Glomerular visceral epithelial cell (primary cell): ENCODE results near the gene TSPAN10.

ENCODE experiments used
- DNase-seq: peaks from one replicate; pipeline ENCODE4 v3.0.0-alpha.2; 2016; ENCODE audit errors: extremely low spot score

The TSPAN10 gene

DNA sequence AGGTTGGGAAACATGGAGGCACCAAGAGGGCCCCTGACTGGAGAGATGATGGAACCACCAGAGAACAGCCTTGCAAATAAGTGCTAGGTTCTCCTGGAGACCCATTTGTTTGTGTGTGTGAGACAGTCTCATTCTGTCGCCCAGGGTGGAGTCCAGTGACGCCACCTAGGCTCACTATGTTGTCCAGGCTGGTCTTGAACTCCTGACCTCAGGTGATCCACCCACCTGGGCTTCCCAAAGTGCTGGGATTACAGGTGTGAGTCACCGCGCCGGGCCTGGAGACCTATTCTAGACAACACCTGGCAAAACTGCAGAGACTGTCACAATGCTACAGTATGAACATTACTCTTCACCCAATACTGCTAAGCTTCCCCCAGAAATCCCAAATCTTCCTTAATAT, 1.6 kb upstream of the TSPAN10 start:
- DNase-seq, result no peak

DNA sequence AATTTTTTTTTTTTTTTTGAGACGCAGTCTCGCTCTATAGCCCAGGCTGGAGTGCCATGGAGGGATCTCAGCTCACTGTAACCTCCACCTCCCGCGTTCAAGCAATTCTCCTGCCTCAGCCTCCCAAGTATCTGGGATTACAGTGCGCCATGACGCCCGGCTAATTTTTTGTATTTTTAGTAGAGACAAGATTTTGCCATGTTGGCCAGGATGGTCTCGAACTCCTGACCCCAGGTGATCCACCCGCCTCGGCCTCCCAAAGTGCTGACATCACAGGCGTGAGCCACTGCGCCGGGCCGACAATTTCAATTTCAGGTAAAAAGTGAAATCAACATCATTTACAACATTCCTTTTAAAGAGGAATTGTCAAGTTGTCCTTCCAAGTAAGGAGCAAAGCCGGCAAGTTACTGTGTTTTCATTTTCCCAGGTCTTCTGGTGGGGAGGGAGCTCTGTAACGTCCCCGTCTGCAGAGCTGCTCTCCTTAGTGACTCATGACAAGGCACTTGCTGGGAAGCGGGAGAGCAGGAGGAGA, 957 bp upstream of the TSPAN10 start:
- no peak for DNase-seq

DNA sequence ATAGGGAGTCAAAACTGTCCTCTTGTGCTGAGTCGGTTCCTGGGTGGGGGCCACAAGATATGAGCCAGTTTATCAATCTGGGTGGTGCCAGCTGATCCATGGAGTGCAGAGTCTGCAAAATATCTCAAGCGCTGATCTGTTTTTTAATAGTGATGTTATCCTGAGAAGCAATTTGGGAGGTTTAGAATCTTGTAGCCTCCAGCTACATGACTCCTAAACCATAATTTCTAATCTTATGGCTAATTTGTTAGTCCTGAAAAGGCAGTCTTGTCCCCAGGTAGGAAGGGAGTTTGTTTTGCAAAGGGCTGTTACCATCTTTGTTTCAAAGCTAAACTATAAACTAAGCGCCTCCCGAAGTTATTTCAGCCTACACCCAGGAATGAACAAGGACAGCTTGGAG, 1.7 kb downstream of the TSPAN10 start:
- DNase-seq, result no peak

DNA sequence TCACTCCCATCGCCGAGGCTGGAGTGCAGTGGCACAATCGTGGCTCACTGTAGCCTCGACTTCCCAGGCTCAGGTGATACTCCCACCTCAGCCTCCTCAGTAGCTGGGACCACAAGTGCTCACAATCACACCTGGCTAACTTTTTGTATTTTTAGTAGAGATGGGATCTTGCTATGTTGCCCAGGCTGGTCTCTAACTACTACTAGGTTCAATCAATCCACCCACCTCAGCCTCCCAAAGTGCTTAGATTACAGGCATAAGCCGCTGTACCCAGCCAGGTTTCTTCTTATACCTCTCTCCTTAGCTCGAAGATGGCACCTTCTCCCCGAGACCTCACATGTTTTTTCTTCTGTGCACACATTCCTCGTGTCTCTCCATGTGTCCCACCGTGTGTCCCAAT, 3.0 kb downstream of the TSPAN10 start:
- no peak for DNase-seq

DNA sequence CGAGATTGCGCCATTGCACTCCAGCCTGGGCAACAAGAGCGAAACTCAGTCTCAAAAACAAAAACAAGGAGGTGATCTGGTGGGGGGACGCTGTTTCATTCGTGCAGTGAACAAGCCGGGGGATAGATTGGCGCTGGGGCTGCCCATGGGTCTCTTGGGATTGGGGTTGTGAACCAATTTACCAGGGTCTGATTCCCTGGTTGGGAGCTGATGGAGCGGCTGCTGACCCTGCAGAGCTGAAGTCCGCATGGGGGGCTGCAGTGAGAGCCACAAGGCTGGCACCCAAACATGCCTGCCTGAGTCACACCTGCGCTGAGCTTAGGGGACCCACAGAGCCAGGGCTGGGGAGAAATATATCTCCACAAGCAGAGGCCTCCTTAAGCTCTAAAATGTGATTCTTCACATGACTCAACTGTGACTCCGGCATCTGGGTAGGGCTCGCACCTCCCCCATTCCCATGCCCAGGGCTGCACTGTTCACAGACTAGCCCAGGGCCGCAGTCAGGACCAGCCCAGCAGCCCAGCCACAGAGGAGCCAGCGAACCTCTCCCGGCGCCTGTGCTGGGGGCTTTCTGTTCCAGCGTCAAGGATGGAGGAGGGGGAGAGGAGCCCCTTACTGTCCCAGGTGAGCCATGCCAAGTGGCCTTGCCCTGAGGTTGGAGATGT, 5.0 kb downstream of the TSPAN10 start:
- peak; percentile 61 for DNase-seq

DNA sequence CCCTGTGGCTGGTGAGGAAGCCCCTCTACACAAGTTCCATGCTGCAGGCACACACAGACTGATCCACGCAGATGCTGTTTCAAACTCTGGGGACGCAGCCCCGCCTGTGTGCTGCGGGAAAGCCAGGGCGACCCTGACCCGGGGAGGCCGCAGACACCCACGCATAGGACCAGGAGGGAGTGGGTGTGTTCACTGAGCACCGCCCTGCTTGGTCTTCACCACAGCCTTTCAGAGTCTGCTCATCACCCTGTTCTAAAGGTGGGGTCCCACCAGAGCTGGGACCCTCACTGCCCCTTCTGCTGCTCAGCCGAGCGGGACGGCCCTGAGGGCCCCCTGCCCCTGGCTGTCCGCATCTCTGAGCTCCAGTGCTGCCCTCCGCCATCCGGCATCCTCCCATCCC, 7.5 kb downstream of the TSPAN10 start:
- DNase-seq, result no peak

DNA sequence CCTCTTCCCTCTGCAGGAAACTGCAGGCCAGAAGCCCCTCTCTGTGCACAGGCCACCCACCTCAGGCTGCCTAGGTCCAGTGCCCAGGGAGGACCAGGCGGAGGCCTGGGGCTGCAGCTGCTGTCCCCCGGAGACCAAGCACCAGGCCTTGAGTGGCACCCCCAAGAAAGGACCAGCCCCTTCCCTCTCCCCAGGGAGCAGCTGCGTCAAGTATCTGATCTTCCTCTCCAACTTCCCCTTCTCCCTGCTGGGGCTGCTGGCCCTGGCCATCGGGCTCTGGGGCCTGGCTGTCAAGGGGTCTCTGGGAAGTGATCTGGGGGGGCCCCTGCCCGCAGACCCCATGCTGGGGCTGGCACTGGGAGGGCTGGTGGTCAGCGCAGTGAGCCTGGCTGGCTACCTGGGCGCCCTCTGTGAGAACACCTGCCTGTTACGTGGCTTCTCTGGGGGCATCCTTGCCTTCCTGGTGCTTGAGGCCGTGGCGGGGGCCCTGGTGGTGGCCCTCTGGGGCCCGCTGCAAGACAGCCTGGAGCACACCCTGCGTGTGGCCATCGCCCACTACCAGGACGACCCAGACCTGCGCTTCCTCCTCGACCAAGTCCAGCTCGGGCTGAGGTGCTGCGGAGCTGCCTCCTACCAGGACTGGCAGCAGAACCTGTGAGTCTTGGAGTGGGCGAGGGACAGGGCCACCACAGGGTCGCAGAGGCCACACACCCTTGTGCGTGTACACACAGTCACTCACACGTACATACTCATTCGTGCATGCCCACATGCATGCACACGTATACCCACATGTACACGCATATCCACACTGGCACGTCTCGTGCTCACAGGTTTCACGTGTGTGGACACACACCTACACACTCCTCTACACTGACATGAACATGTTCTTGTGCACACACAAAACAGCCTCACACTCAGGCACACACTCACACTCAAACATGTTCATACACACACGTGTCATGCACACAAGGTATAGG, 8.3 kb downstream of the TSPAN10 start:
- no peak for DNase-seq

DNA sequence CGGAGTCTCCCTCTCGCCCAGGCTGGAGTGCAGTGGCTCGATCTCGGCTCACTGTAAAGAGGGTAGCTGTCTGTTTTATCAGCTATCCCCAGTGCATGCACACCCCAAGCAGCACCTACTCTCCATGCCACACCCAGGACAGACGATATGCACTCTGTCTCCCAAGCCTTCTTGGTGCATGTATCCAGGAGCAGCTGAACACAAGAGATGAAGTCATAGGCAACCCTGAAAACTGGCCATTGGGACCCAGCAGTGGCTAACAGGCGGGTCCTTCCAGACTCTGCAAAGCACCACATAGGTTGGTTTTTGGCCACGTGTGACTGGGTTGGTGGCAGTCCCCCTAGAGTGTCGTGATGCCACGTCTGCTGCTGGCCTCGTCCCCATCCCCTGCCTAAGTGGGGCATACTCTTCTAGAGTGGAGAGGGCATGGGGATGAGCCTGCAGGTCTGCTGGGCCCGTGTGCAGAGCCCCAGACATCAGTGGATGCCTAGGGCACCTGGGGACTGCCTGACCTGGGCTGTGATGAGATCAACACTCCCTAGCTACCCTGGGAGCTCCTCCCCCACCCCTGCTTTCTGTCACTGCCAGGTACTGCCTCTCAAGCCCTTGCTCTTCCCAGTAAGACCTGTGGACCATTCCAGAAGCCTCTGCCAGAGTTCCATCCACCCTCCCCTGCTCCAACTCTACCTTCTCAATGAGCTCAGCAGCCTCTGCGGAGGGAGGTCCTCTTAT, 10.0 kb downstream of the TSPAN10 start:
- DNase-seq, result no peak

DNA sequence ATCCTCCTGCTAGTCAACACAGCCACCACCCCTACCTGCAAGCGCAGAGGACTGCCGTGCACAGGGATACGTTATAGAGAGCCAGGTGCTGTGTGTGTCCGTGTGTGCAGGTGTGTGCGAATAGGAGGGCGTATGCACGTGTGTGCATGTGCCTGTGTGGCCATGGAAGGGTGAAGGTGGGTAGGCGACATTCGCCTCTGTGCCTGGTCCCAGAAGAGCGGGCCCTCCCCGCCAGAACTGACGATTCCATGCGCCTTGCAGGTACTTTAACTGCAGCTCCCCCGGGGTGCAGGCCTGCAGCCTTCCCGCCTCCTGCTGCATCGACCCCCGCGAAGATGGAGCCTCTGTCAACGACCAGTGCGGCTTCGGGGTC, 10.6 kb downstream of the TSPAN10 start:
- no peak for DNase-seq

DNA sequence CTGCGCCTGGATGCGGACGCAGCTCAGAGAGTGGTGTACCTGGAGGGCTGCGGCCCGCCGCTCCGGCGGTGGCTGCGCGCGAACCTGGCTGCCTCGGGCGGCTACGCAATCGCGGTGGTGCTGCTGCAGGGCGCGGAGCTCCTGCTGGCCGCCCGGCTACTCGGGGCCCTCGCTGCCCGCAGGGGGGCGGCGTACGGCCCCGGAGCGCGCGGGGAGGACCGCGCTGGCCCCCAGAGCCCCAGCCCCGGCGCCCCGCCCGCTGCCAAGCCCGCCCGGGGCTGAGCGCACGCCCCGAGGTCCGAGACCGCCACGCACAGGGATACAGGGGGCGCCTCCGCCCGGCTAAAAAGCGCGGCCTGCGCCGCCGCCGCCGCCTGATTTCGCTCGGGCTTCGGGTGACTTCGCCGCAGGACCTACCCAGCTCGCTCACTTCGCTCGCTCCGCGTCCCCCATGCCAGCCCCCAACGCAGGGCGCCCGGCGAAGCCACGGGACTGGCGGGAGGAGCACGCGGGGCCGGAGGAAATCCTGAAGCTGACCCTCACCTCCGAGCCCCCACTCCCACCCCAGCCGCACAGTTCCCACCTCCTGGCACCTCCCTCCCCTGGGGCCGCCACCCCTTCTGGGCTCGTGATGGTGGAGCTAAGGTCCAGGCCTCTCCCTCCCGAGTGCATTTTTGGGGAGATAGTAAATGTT, 11.2 kb downstream of the TSPAN10 start:
- no peak for DNase-seq

DNA sequence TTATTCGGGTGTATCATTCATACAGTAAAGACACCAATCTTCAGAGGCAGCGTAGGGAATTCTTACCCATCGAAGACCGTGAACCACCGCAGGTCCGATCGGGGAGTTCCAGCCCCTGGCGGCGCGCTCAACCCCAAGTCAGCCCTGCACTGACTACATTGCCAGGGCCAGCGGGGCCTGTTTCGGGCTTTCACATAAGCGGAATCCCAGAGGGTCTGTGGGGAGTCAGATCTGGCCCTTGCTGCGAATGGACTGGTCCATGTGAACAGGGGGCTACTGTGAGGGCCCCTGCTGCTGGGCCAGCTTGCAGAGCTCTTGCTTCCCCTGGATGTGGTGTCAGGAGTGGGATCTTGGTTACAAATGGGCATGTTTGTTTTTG, 11.7 kb downstream of the TSPAN10 start:
- no peak for DNase-seq

DNA sequence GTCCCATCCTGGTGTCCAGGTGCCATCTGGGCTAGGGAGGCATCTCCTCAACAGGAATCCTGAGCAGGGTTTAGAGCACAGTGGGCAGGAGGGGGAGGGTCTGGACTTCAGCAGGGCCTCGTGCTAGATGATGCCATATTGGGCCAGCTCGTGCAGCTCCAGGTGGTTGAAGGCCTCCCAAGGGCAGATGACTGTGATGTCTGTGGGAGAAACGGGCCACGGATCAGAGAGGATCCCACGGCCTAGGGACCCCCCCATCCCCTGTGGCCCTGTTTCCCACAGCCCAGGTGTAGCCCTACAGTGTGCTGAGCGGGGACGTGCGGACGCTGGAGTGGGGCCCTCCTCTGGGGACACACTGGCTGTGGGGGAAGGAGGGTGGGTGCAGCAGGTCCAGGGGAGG, 14.0 kb downstream of the TSPAN10 start:
- DNase-seq, result no peak

DNA sequence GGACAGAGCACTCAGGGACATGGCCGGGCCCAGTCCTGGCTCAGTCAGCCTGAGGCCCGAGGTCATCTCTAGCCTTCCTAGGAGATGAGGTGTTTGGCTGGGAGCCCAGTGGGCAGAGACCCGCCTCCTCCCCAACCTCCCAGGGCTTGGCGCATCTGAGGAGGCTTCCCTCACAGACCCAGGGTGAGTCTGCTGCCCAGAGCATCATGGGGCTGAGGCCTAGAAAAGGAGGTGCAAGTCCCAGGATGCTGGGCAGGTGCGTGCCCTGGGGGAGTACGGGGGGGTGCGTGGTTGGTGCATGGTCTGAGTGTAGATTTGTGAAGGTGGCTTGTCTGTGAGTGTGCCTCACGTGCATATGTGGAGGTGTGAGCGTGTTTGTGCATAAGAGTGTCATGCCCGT, 14.7 kb downstream of the TSPAN10 start:
- DNase-seq, result peak; percentile 94

DNA sequence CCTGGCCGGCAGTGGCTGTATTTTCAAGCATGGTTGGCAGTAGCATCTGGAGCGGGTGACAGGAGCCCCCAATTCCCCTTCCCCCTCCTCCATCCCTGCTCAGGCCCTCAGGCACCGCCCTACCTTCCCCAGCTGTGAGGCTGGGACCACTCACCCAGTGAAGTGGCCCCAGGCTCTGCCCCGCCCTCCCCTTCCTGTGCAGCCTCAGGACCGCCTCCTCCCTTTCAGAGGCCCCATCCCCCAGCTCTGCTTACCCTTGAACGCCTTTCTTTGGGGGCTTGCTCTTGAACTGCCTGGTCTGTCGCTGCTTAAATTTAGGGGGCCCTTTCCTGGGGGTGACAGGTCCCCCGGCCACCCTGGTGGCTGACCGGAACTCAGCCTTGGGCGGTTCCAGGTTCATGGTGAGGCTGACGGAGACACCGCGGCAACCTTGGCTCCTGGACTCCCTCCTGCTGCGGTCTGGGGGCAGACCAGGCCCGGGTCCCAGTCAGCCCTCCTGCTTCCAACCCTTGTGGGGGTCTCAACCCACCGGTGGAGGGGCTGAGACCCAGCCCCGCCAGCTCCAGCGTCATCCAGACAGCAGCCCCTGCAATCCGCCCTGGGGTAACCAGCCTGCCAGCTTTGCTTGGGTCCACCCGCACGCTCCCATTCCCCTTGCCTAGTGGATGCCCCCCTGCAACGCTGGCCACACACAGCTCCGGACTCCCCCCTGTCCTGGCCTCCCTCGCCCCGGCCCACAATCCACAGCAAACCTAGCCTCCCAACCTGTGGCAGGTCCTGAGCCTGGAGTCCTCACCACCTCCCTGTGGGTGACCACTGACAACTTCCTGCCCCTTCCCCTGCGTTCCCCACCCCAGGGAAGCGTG, 16.1 kb downstream of the TSPAN10 start:
- no peak for DNase-seq

DNA sequence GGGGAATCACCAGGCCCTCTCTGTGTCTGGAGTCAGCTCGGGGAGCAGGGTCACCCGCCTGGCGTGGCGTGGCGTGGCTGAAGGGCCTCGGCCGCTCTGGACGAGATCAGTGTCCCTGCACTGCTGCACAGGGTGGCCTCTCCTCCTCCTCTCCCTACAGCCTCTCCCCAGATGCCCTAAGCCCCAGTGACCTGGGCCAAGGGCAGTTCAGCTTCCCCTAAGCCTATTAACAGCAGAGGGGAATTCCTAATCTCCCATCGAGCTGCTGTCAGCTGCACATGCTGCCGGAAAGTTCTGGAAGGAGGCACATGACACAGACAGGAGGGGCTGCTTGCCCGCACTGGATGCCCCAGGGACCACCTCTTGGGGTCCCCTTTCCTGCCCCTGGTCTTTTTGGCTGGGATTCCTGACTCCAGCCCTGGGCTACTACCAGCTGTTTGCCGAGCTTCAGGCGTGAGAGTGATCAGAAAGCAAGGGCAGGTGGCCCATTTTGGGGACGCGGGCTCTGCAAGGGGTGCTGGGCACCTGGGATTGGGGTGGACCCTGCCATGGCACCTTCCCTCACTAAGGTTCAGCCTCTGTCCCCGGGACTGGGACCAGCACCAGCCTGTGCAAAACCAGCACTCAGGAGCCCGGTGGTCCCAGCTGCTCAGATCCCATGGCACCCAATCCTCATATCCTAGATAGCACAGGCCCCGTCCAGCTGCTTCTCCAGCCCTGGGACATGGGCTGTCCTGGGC, 18.6 kb downstream of the TSPAN10 start:
- no peak for DNase-seq

DNA sequence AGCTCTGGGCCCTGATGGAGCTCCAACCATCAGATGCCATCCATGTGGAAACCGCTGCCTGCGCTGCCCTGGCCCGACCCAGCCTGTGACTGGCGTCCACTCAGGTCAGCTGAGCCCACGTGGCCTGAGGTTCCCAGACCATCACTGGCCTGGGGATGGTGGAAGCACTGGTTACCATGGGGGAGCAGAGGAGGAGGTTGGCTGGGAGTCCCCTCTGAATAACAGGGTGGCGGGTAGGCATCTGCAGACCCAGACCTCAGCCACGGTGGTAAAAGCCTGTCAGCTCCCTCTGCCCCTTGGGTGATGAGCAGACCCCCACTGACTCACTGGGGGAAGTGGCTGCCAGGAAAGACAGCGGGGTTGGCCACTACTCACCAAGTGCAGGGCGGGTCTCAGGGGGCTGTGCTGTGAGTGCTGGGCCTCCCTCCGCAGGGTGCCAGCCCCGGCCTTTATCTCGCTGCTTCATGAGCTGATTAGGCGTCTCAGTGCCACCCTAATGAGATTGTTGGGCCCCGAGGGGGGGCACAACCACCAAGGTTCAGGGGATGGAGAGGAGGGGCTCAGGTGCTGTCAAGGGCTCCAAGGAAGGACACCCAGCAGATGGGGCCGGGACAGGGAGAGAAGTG, 19.2 kb downstream of the TSPAN10 start, which contains the start of gene PDE6G:
TSS of gene PDE6G (minus strand) at position 425 of the 626 bp plus-strand sequence. CDS start 3,237 bp downstream, outside the sequence.
- DNase-seq, result no peak

DNA sequence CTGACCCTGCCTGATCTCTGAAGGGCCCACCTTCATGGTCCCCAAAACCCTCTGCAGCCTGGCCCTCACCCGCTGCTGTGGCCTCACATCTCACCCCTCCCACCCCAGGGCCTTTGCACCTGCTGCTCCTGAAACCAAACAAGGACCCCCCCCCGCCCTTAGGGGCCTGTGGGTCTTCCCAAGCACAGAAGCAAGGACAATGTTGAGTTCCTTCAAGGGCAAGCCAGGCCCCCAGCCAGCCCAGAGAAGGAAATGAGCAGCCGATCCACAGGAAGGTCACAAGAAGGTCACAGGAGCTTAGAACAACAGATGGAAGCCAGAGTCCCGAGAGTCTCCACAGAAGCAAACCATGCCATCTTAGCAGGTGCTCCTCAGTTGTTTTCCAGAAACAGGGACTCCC, 19.8 kb downstream of the TSPAN10 start:
- DNase-seq, result no peak

DNA sequence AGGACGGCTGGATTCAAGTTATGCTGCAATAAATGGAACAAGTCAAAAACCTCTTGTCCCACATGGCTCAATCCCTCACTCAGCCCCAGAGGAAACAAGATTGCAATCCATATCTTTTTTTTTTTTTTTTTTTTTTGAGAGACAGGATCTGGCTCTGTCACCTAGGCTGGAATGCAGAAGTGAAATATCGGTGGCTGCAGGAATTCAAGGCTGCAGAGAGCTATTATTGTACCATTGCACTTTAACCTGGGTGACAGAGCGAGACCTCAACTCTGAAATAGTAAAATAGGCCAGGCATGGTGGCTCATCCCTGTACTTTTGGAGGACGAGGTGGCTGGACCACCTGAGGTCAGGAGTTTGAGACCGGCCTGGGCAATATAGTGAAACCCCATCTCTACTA, 22.0 kb downstream of the TSPAN10 start:
- DNase-seq, result no peak

DNA sequence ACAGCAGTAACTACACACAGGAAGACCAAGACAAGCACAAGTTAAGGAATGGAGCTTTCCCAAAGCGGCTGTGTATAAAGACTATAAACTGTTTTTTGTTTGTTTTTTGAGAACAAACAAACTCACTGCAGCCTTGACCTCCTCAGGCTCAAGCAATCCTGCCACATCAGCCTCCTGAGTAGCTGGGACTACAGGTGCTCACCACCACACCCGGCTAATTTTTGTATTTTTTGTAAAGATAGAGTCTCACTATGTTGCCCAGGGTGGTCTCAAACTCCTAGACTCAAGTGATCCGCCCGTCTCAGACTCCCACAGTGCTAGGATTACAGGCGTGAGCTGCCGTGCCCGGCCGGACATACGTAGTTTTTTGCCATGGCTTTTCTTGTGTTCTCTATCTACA, 23.4 kb downstream of the TSPAN10 start:
- no peak for DNase-seq
